ENCODE results near the gene HCK.

The HCK gene

DNA sequence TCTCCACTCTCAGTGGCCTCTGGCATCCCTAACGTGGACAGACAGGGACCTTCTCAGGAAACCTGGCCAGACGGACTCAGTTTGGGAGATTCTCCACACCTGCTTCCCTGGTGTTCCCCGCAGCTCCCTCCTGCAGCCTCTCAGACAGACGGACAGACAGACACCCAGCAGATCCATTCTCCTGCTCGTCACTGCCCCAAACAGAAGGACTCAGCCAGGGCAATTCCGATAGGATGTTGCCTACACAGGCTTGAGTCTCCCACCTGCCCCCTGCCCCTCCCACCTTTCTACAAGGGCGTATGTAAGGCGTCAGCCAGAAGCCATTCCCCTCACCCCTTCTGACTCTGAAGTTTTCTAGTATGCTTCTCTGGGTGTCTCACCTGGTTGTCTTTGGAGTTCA, 41.4 kb upstream of the HCK start:
- Histone ChIP-seq H3K4me3 (ENCODE audit: low read depth, low read length) (no peak overlapping the region), H4K8ac (ENCODE audit: low read depth, low read length) (no peak overlapping the region), H3K79me1 (ENCODE audit: low read length) (no peaks in the 10 kb centered on the region), H3K79me2 (ENCODE audit: control insufficient read depth, insufficient read depth, low read length, poor library complexity) (no peaks in the 10 kb centered on the region), H3K4me2 (ENCODE audit: low read length) (no peak overlapping the region), H2BK5ac (ENCODE audit: low read depth, low read length, poor library complexity) (no peak overlapping the region), H3K27ac (ENCODE audit: low read depth, low read length) (no peak overlapping the region), H4K12ac (ENCODE audit: low read depth, low read length) (no peak overlapping the region), H2BK12ac (ENCODE audit: low read length) (no peak overlapping the region), H3K23ac (ENCODE audit: low read length) (no peak overlapping the region), H2AK5ac (ENCODE audit: low read length) (no peak overlapping the region), H3K9ac (ENCODE audit: low read length) (no peak overlapping the region), H2BK120ac (ENCODE audit: insufficient read depth, low read length, poor library complexity) (no peak overlapping the region), H3K4ac (ENCODE audit: low read depth, low read length) (no peak overlapping the region), H4K91ac (ENCODE audit: low read depth, low read length) (no peak overlapping the region), H3K27me3 (ENCODE audit: insufficient read depth, low read length) (no peaks in the 10 kb centered on the region), H3K36me3 (ENCODE audit: control insufficient read depth in 1 of 2, insufficient read depth in 2 of 2, low read length in 2 of 2) (no peaks in the 10 kb centered on the region), H3K9me3 (ENCODE audit: insufficient read depth, low read depth, low read length) (no peaks in the 10 kb centered on the region), H3K4me1 (ENCODE audit: control insufficient read depth in 1 of 2, insufficient read depth in 2 of 2, low read length in 2 of 2) (peaks cover 0 to 5% of the 10 kb centered on the region in 2 experiments), H2AFZ (ENCODE audit: insufficient read depth, low read length, poor library complexity) (no peak overlapping the region), H3K14ac (ENCODE audit: low read length) (no peak overlapping the region), H3K18ac (ENCODE audit: low read length) (no peak overlapping the region)
- no CpG with 5 or more reads among the region's 8 CpGs for WGBS (ENCODE audit: extremely low coverage, insufficient coverage, insufficient read length)
- DNase-seq = no peak

DNA sequence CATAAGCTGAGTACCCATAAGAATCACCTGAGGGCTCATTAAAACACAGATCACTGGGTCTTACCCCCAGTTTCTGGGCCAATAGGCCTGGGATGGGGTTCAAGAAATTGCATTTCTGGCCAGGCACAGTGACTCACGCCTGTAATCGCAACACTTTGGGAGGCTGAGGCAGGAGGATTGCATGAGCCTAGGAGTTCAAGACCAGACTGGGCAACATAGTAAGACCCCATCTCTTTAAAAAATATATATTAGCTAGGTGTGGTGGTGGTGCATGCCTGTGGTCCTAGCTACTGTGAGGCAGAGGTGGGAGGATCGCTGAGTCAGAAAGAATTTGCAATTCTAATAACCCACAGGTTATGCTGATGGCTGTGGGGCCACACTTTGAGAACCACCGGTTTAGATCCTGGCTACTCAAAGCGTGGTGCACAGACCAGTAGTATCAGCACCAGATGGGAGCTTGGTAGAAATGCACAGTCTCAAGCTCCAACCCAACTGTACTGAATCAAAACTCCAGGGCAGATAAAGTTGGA, 39.8 kb upstream of the HCK start:
- H2BK5ac ChIP-seq (ENCODE audit: low read depth, low read length, poor library complexity) = no peak overlapping the region
- no peaks in the 10 kb centered on the region for H3K36me3 ChIP-seq (ENCODE audit: control insufficient read depth in 1 of 2, insufficient read depth in 2 of 2, low read length in 2 of 2)
- no CpG with 5 or more reads among the region's 5 CpGs for WGBS (ENCODE audit: extremely low coverage, insufficient coverage, insufficient read length)
- no peak overlapping the region for H4K12ac ChIP-seq (ENCODE audit: low read depth, low read length)
- H2AK5ac ChIP-seq (ENCODE audit: low read length) = no peak overlapping the region
- no peak overlapping the region for H3K4ac ChIP-seq (ENCODE audit: low read depth, low read length)
- no peak overlapping the region for H3K14ac ChIP-seq (ENCODE audit: low read length)
- no peak overlapping the region for H3K9ac ChIP-seq (ENCODE audit: low read length)
- H3K4me3 ChIP-seq (ENCODE audit: low read depth, low read length) = no peak overlapping the region
- H3K27ac ChIP-seq (ENCODE audit: low read depth, low read length) = no peak overlapping the region
- H2AFZ ChIP-seq (ENCODE audit: insufficient read depth, low read length, poor library complexity) = no peak overlapping the region
- no peak overlapping the region for H3K4me2 ChIP-seq (ENCODE audit: low read length)
- H3K18ac ChIP-seq (ENCODE audit: low read length) = no peak overlapping the region
- no peaks in the 10 kb centered on the region for H3K27me3 ChIP-seq (ENCODE audit: insufficient read depth, low read length)
- H4K91ac ChIP-seq (ENCODE audit: low read depth, low read length) = no peak overlapping the region
- H2BK120ac ChIP-seq (ENCODE audit: insufficient read depth, low read length, poor library complexity) = no peak overlapping the region
- H3K79me1 ChIP-seq (ENCODE audit: low read length) = no peaks in the 10 kb centered on the region
- H2BK12ac ChIP-seq (ENCODE audit: low read length) = no peak overlapping the region
- no peaks in the 10 kb centered on the region for H3K79me2 ChIP-seq (ENCODE audit: control insufficient read depth, insufficient read depth, low read length, poor library complexity)
- no peak overlapping the region for H3K23ac ChIP-seq (ENCODE audit: low read length)
- H3K9me3 ChIP-seq (ENCODE audit: insufficient read depth, low read depth, low read length) = no peaks in the 10 kb centered on the region
- no peak overlapping the region for H4K8ac ChIP-seq (ENCODE audit: low read depth, low read length)
- peaks cover 0 to 5% of the 10 kb centered on the region in 2 experiments for H3K4me1 ChIP-seq (ENCODE audit: control insufficient read depth in 1 of 2, insufficient read depth in 2 of 2, low read length in 2 of 2)
- peak; percentile 42 to 66 for DNase-seq

DNA sequence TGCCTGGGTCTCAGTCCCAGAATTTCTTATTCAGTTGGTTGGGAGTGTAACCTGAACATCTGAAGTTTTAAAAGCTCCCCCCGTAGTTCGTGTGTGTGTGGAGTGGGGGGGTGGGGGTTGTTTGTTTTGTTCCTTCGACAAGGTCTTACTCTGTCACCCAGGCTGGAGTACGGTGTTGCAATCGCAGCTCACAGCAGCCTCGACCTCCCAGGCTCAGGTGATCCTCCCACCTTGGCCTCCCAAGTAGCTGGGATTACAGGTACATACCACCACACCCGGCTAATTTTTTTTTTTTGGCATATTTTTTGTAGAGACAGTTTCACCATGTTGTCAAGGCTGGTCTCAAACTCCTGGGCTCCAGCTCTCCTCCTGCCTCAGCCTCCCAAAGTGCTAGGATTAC, 38.7 kb upstream of the HCK start:
- DNase-seq = peak in 1 of 2 donors; percentile 39
- H2AK5ac ChIP-seq (ENCODE audit: low read length) = no peak overlapping the region
- H3K4me1 ChIP-seq (ENCODE audit: control insufficient read depth in 1 of 2, insufficient read depth in 2 of 2, low read length in 2 of 2) = peaks cover 0 to 2% of the 10 kb centered on the region in 2 experiments
- H3K4me3 ChIP-seq (ENCODE audit: low read depth, low read length) = no peak overlapping the region
- no peak overlapping the region for H3K27ac ChIP-seq (ENCODE audit: low read depth, low read length)
- H3K23ac ChIP-seq (ENCODE audit: low read length) = no peak overlapping the region
- no peaks in the 10 kb centered on the region for H3K36me3 ChIP-seq (ENCODE audit: control insufficient read depth in 1 of 2, insufficient read depth in 2 of 2, low read length in 2 of 2)
- no peaks in the 10 kb centered on the region for H3K79me2 ChIP-seq (ENCODE audit: control insufficient read depth, insufficient read depth, low read length, poor library complexity)
- no peak overlapping the region for H2BK120ac ChIP-seq (ENCODE audit: insufficient read depth, low read length, poor library complexity)
- no peak overlapping the region for H3K4ac ChIP-seq (ENCODE audit: low read depth, low read length)
- no peaks in the 10 kb centered on the region for H3K27me3 ChIP-seq (ENCODE audit: insufficient read depth, low read length)
- no CpG with 5 or more reads among the region's 7 CpGs for WGBS (ENCODE audit: extremely low coverage, insufficient coverage, insufficient read length)
- H3K14ac ChIP-seq (ENCODE audit: low read length) = no peak overlapping the region
- H3K9ac ChIP-seq (ENCODE audit: low read length) = no peak overlapping the region
- no peak overlapping the region for H4K91ac ChIP-seq (ENCODE audit: low read depth, low read length)
- H3K79me1 ChIP-seq (ENCODE audit: low read length) = no peaks in the 10 kb centered on the region
- H4K12ac ChIP-seq (ENCODE audit: low read depth, low read length) = no peak overlapping the region
- no peak overlapping the region for H2BK12ac ChIP-seq (ENCODE audit: low read length)
- H4K8ac ChIP-seq (ENCODE audit: low read depth, low read length) = no peak overlapping the region
- no peak overlapping the region for H3K18ac ChIP-seq (ENCODE audit: low read length)
- no peak overlapping the region for H3K4me2 ChIP-seq (ENCODE audit: low read length)
- no peak overlapping the region for H2BK5ac ChIP-seq (ENCODE audit: low read depth, low read length, poor library complexity)
- no peak overlapping the region for H2AFZ ChIP-seq (ENCODE audit: insufficient read depth, low read length, poor library complexity)
- H3K9me3 ChIP-seq (ENCODE audit: insufficient read depth, low read depth, low read length) = no peaks in the 10 kb centered on the region

DNA sequence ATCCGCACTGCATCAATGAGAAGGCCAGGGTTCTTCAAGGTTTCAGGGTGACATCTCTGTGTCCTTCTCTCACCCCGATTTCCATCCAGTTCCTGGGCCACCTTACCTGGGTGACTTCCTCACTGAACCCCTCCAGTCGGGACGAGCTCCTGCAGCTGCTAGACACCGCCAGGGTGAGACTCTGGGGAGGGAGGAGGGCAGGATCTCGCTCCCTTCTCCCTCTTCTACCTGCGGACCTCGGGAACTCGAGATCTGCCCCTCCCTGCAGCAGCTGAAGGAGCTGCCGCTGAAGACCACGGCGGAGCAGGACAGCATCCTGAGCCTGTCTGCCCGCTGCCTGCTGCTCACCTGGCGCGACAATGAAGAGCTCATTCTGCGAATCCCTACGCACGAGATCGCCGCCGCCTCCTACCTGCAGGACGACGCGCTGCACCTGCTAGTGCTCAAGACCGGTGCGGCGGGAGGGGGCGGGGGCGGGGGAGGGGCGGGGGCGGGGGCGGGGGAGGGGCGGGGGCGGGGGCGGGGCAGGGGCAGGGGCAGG, 34.3 kb upstream of the HCK start:
- Histone ChIP-seq H3K4me1 (ENCODE audit: control insufficient read depth in 1 of 2, insufficient read depth in 2 of 2, low read length in 2 of 2) (peaks cover 4 to 10% of the 10 kb centered on the region in 2 experiments), H3K4me3 (ENCODE audit: low read depth, low read length) (no peak overlapping the region), H3K27me3 (ENCODE audit: insufficient read depth, low read length) (peaks cover 5% of the 10 kb centered on the region), H3K23ac (ENCODE audit: low read length) (no peak overlapping the region), H4K91ac (ENCODE audit: low read depth, low read length) (no peak overlapping the region), H3K18ac (ENCODE audit: low read length) (no peak overlapping the region), H3K79me1 (ENCODE audit: low read length) (peaks cover 1% of the 10 kb centered on the region), H2AK5ac (ENCODE audit: low read length) (no peak overlapping the region), H2BK5ac (ENCODE audit: low read depth, low read length, poor library complexity) (no peak overlapping the region), H3K14ac (ENCODE audit: low read length) (no peak overlapping the region), H4K8ac (ENCODE audit: low read depth, low read length) (no peak overlapping the region), H3K4me2 (ENCODE audit: low read length) (peak overlapping the region; percentile 5), H3K79me2 (ENCODE audit: control insufficient read depth, insufficient read depth, low read length, poor library complexity) (no peaks in the 10 kb centered on the region), H4K12ac (ENCODE audit: low read depth, low read length) (no peak overlapping the region), H2BK120ac (ENCODE audit: insufficient read depth, low read length, poor library complexity) (no peak overlapping the region), H3K4ac (ENCODE audit: low read depth, low read length) (no peak overlapping the region), H3K9me3 (ENCODE audit: insufficient read depth, low read depth, low read length) (no peaks in the 10 kb centered on the region), H2AFZ (ENCODE audit: insufficient read depth, low read length, poor library complexity) (no peak overlapping the region), H2BK12ac (ENCODE audit: low read length) (no peak overlapping the region), H3K36me3 (ENCODE audit: control insufficient read depth in 1 of 2, insufficient read depth in 2 of 2, low read length in 2 of 2) (no peaks in the 10 kb centered on the region), H3K27ac (ENCODE audit: low read depth, low read length) (no peak overlapping the region), H3K9ac (ENCODE audit: low read length) (no peak overlapping the region)
- no CpG with 5 or more reads among the region's 35 CpGs for WGBS (ENCODE audit: extremely low coverage, insufficient coverage, insufficient read length)
- DNase-seq = peak; percentile 71 to 74

All from trophoblast cell (in vitro differentiated cells and primary cell).